Lower lobe of right lung (tissue), 2 donors: ENCODE measurements around the gene ABT1. TPM values are rescaled to one million over a fixed set of nuclear protein-coding genes. Genes with fewer than 3 reads are reported as not detected.

Source experiments
- ATAC-seq, 2 donors: fragments of 200-7000 bp; cut with Tn5 transposase; one replicate each; pipeline ENCODE4 v1.9.1; 2020 to 2022; ENCODE audit warnings: mild to moderate bottlenecking in 2 of 2, moderate library complexity in 2 of 2
- DNase-seq: peaks from one replicate; pipeline ENCODE4 v3.0.0-alpha.2; 2020
- H3K27ac ChIP-seq: fragments of 200-600 bp; one replicate; pipeline ENCODE4 v1.8.0; 2022
- H3K27me3 ChIP-seq: fragments of 200-600 bp; one replicate; pipeline ENCODE4 v1.8.0; 2022; ENCODE audit warnings: low read depth
- H3K36me3 ChIP-seq: fragments of 200-600 bp; one replicate; pipeline ENCODE4 v1.8.0; 2022; ENCODE audit warnings: mild to moderate bottlenecking
- H3K4me1 ChIP-seq: fragments of 200-600 bp; one replicate; pipeline ENCODE4 v1.8.0; 2022
- H3K4me3 ChIP-seq: fragments of 200-600 bp; one replicate; pipeline ENCODE4 v1.8.0; 2022; ENCODE audit warnings: mild to moderate bottlenecking
- H3K9me3 ChIP-seq: fragments of 200-600 bp; one replicate; pipeline ENCODE4 v1.8.0; 2022
- CTCF ChIP-seq: fragments of 200-600 bp; IDR thresholded peaks from one replicate; pipeline ENCODE4 v1.8.0; 2022; ENCODE audit warnings: antibody characterized with exemption, mild to moderate bottlenecking
- intact Hi-C: fragments of 100-400 bp; cut with DNase I; formaldehyde crosslinking; loops from one replicate; pipeline ENCODE4 v1.11.0; 2022
- total RNA-seq: library from RNA; stranded (reverse); fragmentation: NEBNext Ultra II Directional; extraction: Animal tissue kit (Norgen Biotek cat#: 25700); gene quantifications from one replicate; pipeline ENCODE4 v1.2.1, GENCODE V29; 2021
- donor health status: DM: no; HTN: yes; CAD: no; lungs with severe emphysema.

ABT1 gene
- total RNA-seq, 1 donor from 2014 or later = 13.5 TPM

DNA sequence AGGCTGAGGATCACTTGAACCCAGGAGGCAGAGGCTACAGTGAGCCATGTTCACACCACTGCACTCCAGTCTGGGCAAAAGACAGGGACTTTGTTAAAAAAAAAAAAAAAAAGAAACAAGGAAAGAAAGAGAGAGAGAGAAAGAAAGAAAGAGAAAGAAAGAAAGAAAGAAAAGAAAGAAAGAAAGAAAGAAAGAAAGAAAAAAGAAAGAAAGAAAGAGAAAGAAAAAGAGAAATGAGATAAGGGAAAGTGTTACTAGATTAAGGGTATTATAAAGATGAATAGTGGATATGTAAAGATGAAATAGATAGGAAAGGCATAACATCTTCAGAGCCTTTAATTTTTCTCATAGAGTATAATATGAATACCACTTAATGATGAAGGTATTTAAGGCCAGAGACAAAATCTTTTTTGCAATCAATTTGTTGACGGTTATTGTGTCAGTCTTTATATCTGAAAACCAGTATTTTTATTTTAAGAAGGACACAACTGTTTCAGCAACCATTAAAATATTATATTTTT is 26.6 kb downstream of the ABT1 start:
- Histone ChIP-seq H3K4me1 (no peaks in the 10 kb centered on the region), H3K27me3 (peaks cover 5% of the 10 kb centered on the region), H3K4me3 (no peak overlapping the region), H3K27ac (no peak overlapping the region), H3K36me3 (no peaks in the 10 kb centered on the region), H3K9me3 (no peaks in the 10 kb centered on the region)
- DNase-seq (no peak), ATAC-seq (no peak)
- TF ChIP-seq CTCF = no peak
- intact Hi-C loops = no loop called here

GRCh38 chr6:26624557-26624956 is 27.8 kb downstream of the ABT1 start:
- ATAC-seq (no peak), DNase-seq (no peak)
- intact Hi-C loops = no loop called here
- no peak for TF ChIP-seq CTCF
- Histone ChIP-seq H3K27me3 (peaks cover 5% of the 10 kb centered on the region), H3K4me1 (no peaks in the 10 kb centered on the region), H3K4me3 (no peak overlapping the region), H3K36me3 (no peaks in the 10 kb centered on the region), H3K27ac (no peak overlapping the region), H3K9me3 (no peaks in the 10 kb centered on the region)

GRCh38 chr6:26627843-26628242 is 31.1 kb downstream of the ABT1 start:
- Histone ChIP-seq H3K4me1 (no peaks in the 10 kb centered on the region), H3K4me3 (no peak overlapping the region), H3K36me3 (no peaks in the 10 kb centered on the region), H3K27me3 (no peaks in the 10 kb centered on the region), H3K9me3 (no peaks in the 10 kb centered on the region), H3K27ac (no peak overlapping the region)
- no peak for DNase-seq
- intact Hi-C loops = no loop called here
- no peak for ATAC-seq
- no peak for TF ChIP-seq CTCF

- H3K27me3 ChIP-seq = no peaks in the 10 kb centered on the region
- DNase-seq (no peak), ATAC-seq (no peak)
- intact Hi-C loops = no loop called here
- no peak overlapping the region for H3K27ac ChIP-seq
- H3K4me3 ChIP-seq = no peak overlapping the region
- H3K36me3 ChIP-seq = no peaks in the 10 kb centered on the region
- no peaks in the 10 kb centered on the region for H3K9me3 ChIP-seq
- H3K4me1 ChIP-seq = no peaks in the 10 kb centered on the region
- no peak for TF ChIP-seq CTCF
These were observed 32.6 kb downstream of the ABT1 start for GRCh38 chr6:26629359-26629758.

DNA sequence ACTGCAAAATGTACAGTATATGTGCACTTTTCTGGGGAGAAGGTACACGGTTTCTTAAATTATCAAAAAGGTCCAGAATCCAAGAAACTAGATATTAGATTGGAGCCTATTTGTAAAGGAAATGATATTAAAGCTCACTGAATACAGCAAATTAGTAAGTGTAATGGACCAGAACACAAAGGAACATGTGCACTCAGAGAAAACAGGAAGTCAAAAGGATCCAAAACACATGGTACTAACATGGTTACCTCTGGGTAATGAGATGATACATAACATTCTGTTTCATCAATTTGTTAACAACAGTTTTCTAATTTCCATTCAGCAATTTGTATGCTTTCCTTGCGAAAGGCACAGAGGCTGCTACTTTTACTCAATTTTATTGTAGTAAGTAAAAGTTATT is 44.1 kb downstream of the ABT1 start:
- no peak for DNase-seq
- peaks cover 21% of the 10 kb centered on the region for H3K9me3 ChIP-seq
- H3K4me3 ChIP-seq = no peak overlapping the region
- intact Hi-C loops = no loop called here
- no peak for TF ChIP-seq CTCF
- no peaks in the 10 kb centered on the region for H3K27me3 ChIP-seq
- peaks cover 47% of the 10 kb centered on the region for H3K36me3 ChIP-seq
- no peak for ATAC-seq
- H3K27ac ChIP-seq = no peak overlapping the region
- H3K4me1 ChIP-seq = no peaks in the 10 kb centered on the region

DNA sequence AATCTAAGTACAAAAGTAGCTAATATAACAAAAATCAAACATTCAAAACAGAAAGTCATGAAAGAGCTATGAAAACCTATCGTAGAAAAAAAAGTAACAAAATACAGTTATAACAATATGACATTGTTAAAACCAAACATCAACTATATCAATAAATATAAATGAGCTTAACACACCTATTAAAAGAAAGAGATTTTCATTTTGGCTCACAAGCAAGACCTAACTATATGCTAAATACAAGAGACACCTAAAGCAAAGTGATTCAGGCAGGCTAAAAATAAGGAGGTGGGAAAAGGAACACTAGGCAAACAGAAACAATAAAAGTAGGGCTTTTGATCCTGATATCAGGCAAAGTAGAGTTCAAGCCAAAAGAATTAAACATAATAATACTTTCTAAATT is 49.3 kb downstream of the ABT1 start:
- ATAC-seq (no peak), DNase-seq (no peak)
- no peak for TF ChIP-seq CTCF
- H3K9me3 ChIP-seq = peaks cover 9% of the 10 kb centered on the region
- H3K27ac ChIP-seq = no peak overlapping the region
- intact Hi-C loops = no loop called here
- no peaks in the 10 kb centered on the region for H3K4me1 ChIP-seq
- H3K4me3 ChIP-seq = no peak overlapping the region
- peaks cover 29% of the 10 kb centered on the region for H3K36me3 ChIP-seq
- no peaks in the 10 kb centered on the region for H3K27me3 ChIP-seq
